NCI-H446 (cell line): ENCODE measurements around the gene GLDC.

ENCODE experiments used
- DNase-seq, 2 experiments: peaks; one replicate each; lab custom pipeline; 2025; lab: John Stamatoyannopoulos, UW

The GLDC gene

GRCh38 chr9:6620796-6621195, 24.7 kb downstream of the GLDC start:
- no peak for DNase-seq

- no peak for DNase-seq
These were observed 25.2 kb downstream of the GLDC start for GRCh38 chr9:6620353-6620752.

- no peak for DNase-seq
These were observed 25.6 kb downstream of the GLDC start for GRCh38 chr9:6619909-6620308.

- no peak for DNase-seq
These were observed 28.5 kb downstream of the GLDC start for GRCh38 chr9:6616951-6617602.

GRCh38 chr9:6614489-6614888, 31.0 kb downstream of the GLDC start:
- no peak for DNase-seq

- no peak for DNase-seq
These were observed 33.7 kb downstream of the GLDC start for GRCh38 chr9:6611865-6612264.

GRCh38 chr9:6610073-6610472, 35.5 kb downstream of the GLDC start:
- no peak for DNase-seq

- DNase-seq, result no peak
These were observed 36.0 kb downstream of the GLDC start for GRCh38 chr9:6609497-6610016.

GRCh38 chr9:6605202-6605601, 40.3 kb downstream of the GLDC start:
- no peak for DNase-seq

- DNase-seq, result no peak
These were observed 45.1 kb downstream of the GLDC start for GRCh38 chr9:6600426-6600825.

- DNase-seq, result no peak
These were observed 45.5 kb downstream of the GLDC start for GRCh38 chr9:6600006-6600405.

GRCh38 chr9:6598249-6598725, 47.2 kb downstream of the GLDC start:
- DNase-seq, result no peak

GRCh38 chr9:6592791-6593190, 52.7 kb downstream of the GLDC start:
- DNase-seq, result no peak

GRCh38 chr9:6592231-6592630, 53.3 kb downstream of the GLDC start:
- no peak for DNase-seq

GRCh38 chr9:6590772-6591384, 54.7 kb downstream of the GLDC start:
- no peak for DNase-seq

- no peak for DNase-seq
These were observed 55.2 kb downstream of the GLDC start for GRCh38 chr9:6590334-6590733.

- peak in 1 of 2 experiments; percentile 66 for DNase-seq
These were observed 60.5 kb downstream of the GLDC start for GRCh38 chr9:6584881-6585597.

- DNase-seq, result no peak
These were observed 64.3 kb downstream of the GLDC start for GRCh38 chr9:6581253-6581652.

- DNase-seq, result no peak
These were observed 65.9 kb downstream of the GLDC start for GRCh38 chr9:6579613-6580012.

GRCh38 chr9:6576987-6577386, 68.5 kb downstream of the GLDC start:
- no peak for DNase-seq

GRCh38 chr9:6575324-6576034, 70.0 kb downstream of the GLDC start:
- DNase-seq, result no peak

GRCh38 chr9:6567140-6567591, 78.4 kb downstream of the GLDC start:
- no peak for DNase-seq
